Tibial nerve (tissue), 4 donors: ENCODE measurements around the gene HRNR.

Experiments
- CTCF ChIP-seq, 5 experiments: fragments of 200-600 bp in 3 of 5; fragments of 450-650 bp in 2 of 5; sonication (generic) in 3 of 5; IDR thresholded peaks; one replicate each; pipeline ENCODE4 v1.5.1; 2016 to 2019; ENCODE audit warnings: antibody characterized with exemption in 5 of 5, mild to moderate bottlenecking in 3 of 5, moderate library complexity in 2 of 5
- EP300 ChIP-seq, 2 donors: sonication (generic); formaldehyde crosslinking; IDR thresholded peaks; one replicate each; pipeline ENCODE4 v1.6.1; 2017; ENCODE audit warnings: antibody characterized with exemption in 2 of 2, mild to moderate bottlenecking in 1 of 2

- TF ChIP-seq EP300 (IDR thresholded peaks at IDR 0.05) (no peak), CTCF (IDR thresholded peaks at IDR 0.05) (no peak)
Measured at GRCh38 chr1:152251391-152251790, 27.4 kb upstream of the HRNR start.
